Measurements from ENCODE around the gene LCOR.
"Not testable (repeated sequence)": the region's sequence is repeated elsewhere in the genome, so short reads cannot be mapped to it uniquely, and the experiment has no call there.

The LCOR gene

GRCh38 chr10:96930469-96930868 lies 98.4 kb downstream of the LCOR start:
- H3K27ac ChIP-seq = no peak overlapping the region
- no peaks in the 10 kb centered on the region for H3K36me3 ChIP-seq (replicated peaks)
- no peaks in the 10 kb centered on the region for H3K27me3 ChIP-seq (replicated peaks)
- no peak for DNase-seq
- TF ChIP-seq CTCF (IDR thresholded peaks at IDR 0.05; ENCODE audit: low read depth, low read length, missing control alignments) = no peak
- H3K4me3 ChIP-seq (ENCODE audit: low read depth, low read length) = no peak overlapping the region
- in situ Hi-C loops (cut with HindIII; ENCODE audit: low pct_ligation_motif_present, low sequenced_read_pairs) = no loop called here

GRCh38 chr10:96935148-96935547 lies 103.0 kb downstream of the LCOR start:
- TF ChIP-seq CTCF (IDR thresholded peaks at IDR 0.05; ENCODE audit: low read depth, low read length, missing control alignments) = no peak
- H3K27ac ChIP-seq = no peak overlapping the region
- in situ Hi-C loops (cut with HindIII; ENCODE audit: low pct_ligation_motif_present, low sequenced_read_pairs) = no loop called here
- no peaks in the 10 kb centered on the region for H3K36me3 ChIP-seq (replicated peaks)
- no peaks in the 10 kb centered on the region for H3K27me3 ChIP-seq (replicated peaks)
- no peak overlapping the region for H3K4me3 ChIP-seq (ENCODE audit: low read depth, low read length)
- DNase-seq = no peak

- no peaks in the 10 kb centered on the region for H3K36me3 ChIP-seq (replicated peaks)
- TF ChIP-seq CTCF (IDR thresholded peaks at IDR 0.05; ENCODE audit: low read depth, low read length, missing control alignments) = no peak
- in situ Hi-C loops (cut with HindIII; ENCODE audit: low pct_ligation_motif_present, low sequenced_read_pairs) = no loop called here
- no peak for DNase-seq
- H3K4me3 ChIP-seq (ENCODE audit: low read depth, low read length) = no peak overlapping the region
- no peaks in the 10 kb centered on the region for H3K27me3 ChIP-seq (replicated peaks)
- no peak overlapping the region for H3K27ac ChIP-seq
Measured at GRCh38 chr10:96935810-96936209, 103.7 kb downstream of the LCOR start.

GRCh38 chr10:96943161-96943560 lies 111.1 kb downstream of the LCOR start:
- DNase-seq = not testable (repeated sequence)

GRCh38 chr10:96947036-96947435 lies 114.9 kb downstream of the LCOR start:
- no peak for DNase-seq
- Histone ChIP-seq H3K27me3 (replicated peaks) (no peaks in the 10 kb centered on the region), H3K36me3 (replicated peaks) (peaks cover 2% of the 10 kb centered on the region), H3K27ac (no peak overlapping the region), H3K4me3 (ENCODE audit: low read depth, low read length) (no peak overlapping the region)
- TF ChIP-seq CTCF (IDR thresholded peaks at IDR 0.05; ENCODE audit: low read depth, low read length, missing control alignments) = no peak
- in situ Hi-C loops (cut with HindIII; ENCODE audit: low pct_ligation_motif_present, low sequenced_read_pairs) = no loop called here

More at GRCh38 chr10:96943161-96943560, 111.1 kb downstream of the LCOR start:
- in situ Hi-C loops (cut with HindIII; ENCODE audit: low pct_ligation_motif_present, low sequenced_read_pairs); H3K36me3 ChIP-seq (replicated peaks); H3K27ac ChIP-seq; H3K4me3 ChIP-seq (ENCODE audit: low read depth, low read length); H3K27me3 ChIP-seq (replicated peaks): not testable (repeated sequence)

- no peak for DNase-seq
- Histone ChIP-seq H3K27me3 (replicated peaks) (no peaks in the 10 kb centered on the region), H3K4me3 (ENCODE audit: low read depth, low read length) (no peak overlapping the region), H3K36me3 (replicated peaks) (peaks cover 2% of the 10 kb centered on the region), H3K27ac (no peak overlapping the region)
- no peak for TF ChIP-seq CTCF (IDR thresholded peaks at IDR 0.05; ENCODE audit: low read depth, low read length, missing control alignments)
- in situ Hi-C loops (cut with HindIII; ENCODE audit: low pct_ligation_motif_present, low sequenced_read_pairs) = no loop called here
Measured at GRCh38 chr10:96949039-96949683, 117.1 kb downstream of the LCOR start.

All from brain microvascular endothelial cell (primary cell).